Fibroblast of lung (primary cell): ENCODE results near the gene LUC7L2.

Experiments
- CTCF ChIP-seq, 2 donors: IDR thresholded peaks in 1 of 2; conservative IDR thresholded peaks in 1 of 2; 1 replicate in 1 of 2; 2 replicates in 1 of 2; pipeline ENCODE4 v1.5.1; 2011 to 2012; ENCODE audit warnings: low read length in 2 of 2, control low read depth in 1 of 2, inconsistent platforms in 1 of 2, low read depth in 1 of 2, mild to moderate bottlenecking in 1 of 2
- EZH2 ChIP-seq: IDR thresholded peaks from 2 replicates; pipeline ENCODE4 v1.5.1; 2012; ENCODE audit warnings: low read length, control low read depth, mild to moderate bottlenecking; ENCODE audit errors: missing control alignments

- TF ChIP-seq CTCF (conservative IDR thresholded peaks at IDR 0.05 in 1 of 2, IDR thresholded peaks at IDR 0.05 in 1 of 2; ENCODE audit: low read depth in 1 of 2, low read length in 2 of 2), result no peak
- no peak for TF ChIP-seq EZH2
Observed at GRCh38 chr7:139389774-139390173, 30.1 kb downstream of the LUC7L2 start.
